ENCODE results near the gene A2M.

A2M gene

DNA sequence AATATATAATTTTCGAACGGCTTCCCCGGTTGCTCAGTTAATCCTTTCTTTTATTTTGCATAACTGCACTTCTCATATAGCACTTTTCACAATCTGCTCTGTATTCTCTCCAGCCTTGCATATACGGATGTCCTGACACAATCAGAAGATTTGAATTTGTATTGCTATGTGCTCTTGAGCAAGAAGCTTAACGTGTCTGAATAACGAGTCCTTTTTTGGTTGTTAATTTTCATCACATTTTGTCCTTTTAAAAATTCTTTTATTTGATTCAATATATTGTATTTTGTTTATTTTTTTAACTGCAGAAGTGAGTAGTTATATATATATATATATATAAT is 17.6 kb downstream of the A2M start:
- Histone ChIP-seq H3K9me3 (no peaks in the 10 kb centered on the region), H3K36me3 (no peaks in the 10 kb centered on the region), H3K4me3 (ENCODE audit: low read depth, low read length) (no peak overlapping the region), H3K27me3 (no peaks in the 10 kb centered on the region), H3K4me1 (no peaks in the 10 kb centered on the region)
- TF ChIP-seq, protein P1, sequence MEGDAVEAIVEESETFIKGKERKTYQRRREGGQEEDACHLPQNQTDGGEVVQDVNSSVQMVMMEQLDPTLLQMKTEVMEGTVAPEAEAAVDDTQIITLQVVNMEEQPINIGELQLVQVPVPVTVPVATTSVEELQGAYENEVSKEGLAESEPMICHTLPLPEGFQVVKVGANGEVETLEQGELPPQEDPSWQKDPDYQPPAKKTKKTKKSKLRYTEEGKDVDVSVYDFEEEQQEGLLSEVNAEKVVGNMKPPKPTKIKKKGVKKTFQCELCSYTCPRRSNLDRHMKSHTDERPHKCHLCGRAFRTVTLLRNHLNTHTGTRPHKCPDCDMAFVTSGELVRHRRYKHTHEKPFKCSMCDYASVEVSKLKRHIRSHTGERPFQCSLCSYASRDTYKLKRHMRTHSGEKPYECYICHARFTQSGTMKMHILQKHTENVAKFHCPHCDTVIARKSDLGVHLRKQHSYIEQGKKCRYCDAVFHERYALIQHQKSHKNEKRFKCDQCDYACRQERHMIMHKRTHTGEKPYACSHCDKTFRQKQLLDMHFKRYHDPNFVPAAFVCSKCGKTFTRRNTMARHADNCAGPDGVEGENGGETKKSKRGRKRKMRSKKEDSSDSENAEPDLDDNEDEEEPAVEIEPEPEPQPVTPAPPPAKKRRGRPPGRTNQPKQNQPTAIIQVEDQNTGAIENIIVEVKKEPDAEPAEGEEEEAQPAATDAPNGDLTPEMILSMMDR (IDR thresholded peaks at IDR 0.05; ENCODE audit: low read depth, low read length): no peak
- no peak for DNase-seq

DNA sequence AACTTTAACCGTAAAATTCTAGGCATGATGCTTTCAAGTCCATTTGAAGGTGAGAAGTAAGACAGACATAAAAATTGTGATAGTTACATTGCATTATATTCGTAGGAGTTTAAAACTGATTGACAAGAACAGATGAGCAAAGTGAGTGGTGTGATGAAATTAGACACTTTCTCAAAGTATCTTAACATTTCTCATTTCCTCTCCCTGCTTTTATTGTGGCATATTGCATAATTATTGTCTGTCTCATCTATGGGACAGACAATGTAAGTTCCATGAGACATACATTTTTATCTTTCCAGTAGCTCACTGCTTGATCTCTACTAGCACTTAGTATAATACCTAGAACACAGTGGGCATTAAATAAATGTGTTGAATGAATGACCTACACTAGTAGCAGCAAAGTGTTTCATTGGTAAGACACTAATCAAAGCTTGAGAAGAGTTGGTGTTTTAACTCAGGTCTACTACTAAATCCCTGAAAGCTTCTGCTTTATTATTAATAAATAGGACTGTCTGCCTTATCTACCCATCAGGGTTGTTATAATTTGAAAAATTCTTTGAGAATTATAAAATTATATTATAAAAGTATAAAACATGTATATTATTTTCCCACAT is 19.0 kb downstream of the A2M start:
- DNase-seq: no peak
- H3K27me3 ChIP-seq: no peaks in the 10 kb centered on the region

DNA sequence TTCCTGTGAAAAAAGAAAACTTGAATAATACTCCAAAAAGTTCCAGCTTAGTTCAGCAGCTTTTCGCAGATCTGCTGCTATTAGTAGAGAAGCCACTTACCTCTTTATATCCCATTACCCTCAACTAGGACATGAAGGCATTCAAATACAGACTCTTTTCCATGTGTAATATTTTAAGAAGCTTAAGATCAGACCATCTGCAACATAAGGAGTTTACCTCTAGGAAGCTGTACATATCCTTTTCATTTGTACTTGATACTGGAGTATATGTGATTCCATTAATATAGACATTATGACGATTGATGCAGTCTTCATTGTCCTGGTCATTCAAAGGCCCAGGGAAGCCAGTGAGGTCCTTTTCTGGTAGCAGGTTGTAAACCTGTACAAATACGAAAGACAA is 20.4 kb downstream of the A2M start:
- H3K4me1 ChIP-seq: no peaks in the 10 kb centered on the region
- H3K4me3 ChIP-seq (ENCODE audit: low read depth, low read length): no peak overlapping the region
- TF ChIP-seq, protein P1 (IDR thresholded peaks at IDR 0.05; ENCODE audit: low read depth, low read length): no peak
- no peaks in the 10 kb centered on the region for H3K9me3 ChIP-seq
- DNase-seq: no peak
- no peaks in the 10 kb centered on the region for H3K36me3 ChIP-seq
- no peaks in the 10 kb centered on the region for H3K27me3 ChIP-seq

More for the DNA sequence above, 19.0 kb downstream of the A2M start:
- TF ChIP-seq, protein P1 (IDR thresholded peaks at IDR 0.05; ENCODE audit: low read depth, low read length): no peak
- no peaks in the 10 kb centered on the region for H3K4me1 ChIP-seq
- H3K4me3 ChIP-seq (ENCODE audit: low read depth, low read length): no peak overlapping the region
- H3K9me3 ChIP-seq: no peaks in the 10 kb centered on the region
- no peaks in the 10 kb centered on the region for H3K36me3 ChIP-seq

DNA sequence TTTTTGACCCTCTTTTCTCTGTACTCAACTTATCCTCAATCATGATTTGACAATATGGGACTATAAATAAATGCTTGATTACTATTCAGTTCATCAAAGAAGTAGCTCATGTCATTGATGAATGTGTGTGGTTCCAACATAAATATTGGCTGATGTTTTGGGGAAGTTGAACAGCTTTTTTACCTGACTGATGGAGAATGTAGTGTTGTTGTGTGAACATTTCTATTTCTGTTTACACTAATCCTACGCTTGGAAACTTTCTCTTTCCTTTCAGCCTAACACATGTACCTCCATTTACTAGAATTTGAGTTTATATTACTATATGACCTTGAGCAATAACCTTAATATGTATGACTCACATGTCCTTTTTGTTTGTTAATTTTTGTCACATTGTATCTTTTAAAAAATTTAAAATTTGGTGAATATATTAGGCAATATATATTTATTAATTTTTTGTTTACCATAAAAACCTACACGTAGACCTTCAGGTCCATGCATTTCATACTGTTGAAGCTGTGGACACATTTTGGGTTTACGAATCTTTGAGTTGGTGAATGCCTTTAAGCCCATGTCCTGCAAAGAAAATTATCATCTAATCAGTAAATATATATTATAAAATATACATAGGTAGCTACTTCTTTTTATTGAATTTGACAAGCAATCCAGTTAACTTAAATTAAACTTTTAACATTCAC is 21.1 kb downstream of the A2M start:
- H3K4me3 ChIP-seq (ENCODE audit: low read depth, low read length): no peak overlapping the region
- TF ChIP-seq, protein P1 (IDR thresholded peaks at IDR 0.05; ENCODE audit: low read depth, low read length): no peak
- DNase-seq: no peak
- H3K27me3 ChIP-seq: no peaks in the 10 kb centered on the region
- H3K4me1 ChIP-seq: no peaks in the 10 kb centered on the region
- no peaks in the 10 kb centered on the region for H3K36me3 ChIP-seq
- no peaks in the 10 kb centered on the region for H3K9me3 ChIP-seq

DNA sequence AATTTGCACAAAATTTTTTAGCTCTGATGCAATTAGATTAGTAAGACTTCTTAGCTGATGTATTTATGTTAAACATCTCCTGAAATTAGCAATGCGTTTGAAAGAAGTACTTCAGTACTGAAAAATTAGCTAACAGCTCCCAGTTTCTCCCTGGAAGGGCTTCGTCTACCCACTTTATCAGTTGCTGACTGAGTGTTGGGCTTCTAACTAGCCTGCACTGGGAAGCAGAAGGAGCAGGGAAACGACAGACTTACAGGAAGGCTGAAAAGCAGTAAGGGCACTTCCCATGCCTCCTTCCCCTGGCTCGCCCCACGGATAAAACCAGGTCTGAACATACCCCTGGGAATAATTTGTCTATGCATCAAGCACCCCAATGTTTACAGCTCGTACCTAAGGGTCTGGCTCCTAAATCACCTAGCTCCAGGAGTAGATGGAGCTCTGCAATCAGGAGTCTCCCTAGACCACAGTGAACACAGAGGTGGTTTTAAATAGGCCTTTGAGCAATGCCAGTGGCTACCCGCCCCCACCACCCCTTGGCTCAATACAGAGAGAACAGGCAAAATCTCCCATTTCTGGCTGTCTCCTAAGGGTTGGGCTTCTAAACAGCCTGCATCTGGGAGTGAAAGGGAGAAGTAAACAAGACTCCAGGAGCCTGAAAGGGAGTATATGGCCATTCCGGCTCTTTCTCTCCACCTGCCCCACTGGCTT is 23.7 kb downstream of the A2M start:
- H3K27me3 ChIP-seq: no peaks in the 10 kb centered on the region
- H3K36me3 ChIP-seq: no peaks in the 10 kb centered on the region
- TF ChIP-seq, protein P1 (IDR thresholded peaks at IDR 0.05; ENCODE audit: low read depth, low read length): no peak
- no peaks in the 10 kb centered on the region for H3K4me1 ChIP-seq
- no peak overlapping the region for H3K4me3 ChIP-seq (ENCODE audit: low read depth, low read length)
- no peak for DNase-seq
- no peaks in the 10 kb centered on the region for H3K9me3 ChIP-seq

DNA sequence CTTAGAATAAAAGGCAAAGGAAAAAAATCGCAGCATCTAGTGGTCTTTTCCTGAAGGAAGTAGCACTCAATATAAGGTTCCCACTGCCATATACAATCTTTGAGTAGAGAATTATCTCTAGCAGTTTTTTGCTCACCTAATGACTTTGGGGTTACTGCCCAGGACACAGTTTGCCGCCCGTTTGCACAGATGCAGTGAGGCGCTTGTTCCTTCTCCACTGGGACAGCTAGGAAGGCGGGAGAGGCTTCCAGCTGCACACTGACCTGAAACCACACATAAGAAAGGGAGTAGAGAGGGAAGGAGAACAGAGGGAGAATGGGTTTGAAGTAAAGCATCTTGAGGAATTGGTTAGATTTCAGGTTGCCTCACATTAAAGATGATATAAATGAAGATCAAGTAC is 25.5 kb downstream of the A2M start:
- no peak for DNase-seq
- Histone ChIP-seq H3K36me3 (no peaks in the 10 kb centered on the region), H3K4me1 (no peaks in the 10 kb centered on the region), H3K27me3 (no peaks in the 10 kb centered on the region), H3K4me3 (ENCODE audit: low read depth, low read length) (no peak overlapping the region), H3K9me3 (no peaks in the 10 kb centered on the region)
- TF ChIP-seq, protein P1 (IDR thresholded peaks at IDR 0.05; ENCODE audit: low read depth, low read length): no peak
